Esophagus muscularis mucosa (tissue), 4 donors: Measurements from ENCODE around the gene LRRC7.

ENCODE experiments used
- CTCF ChIP-seq, 3 experiments: fragments of 200-600 bp in 2 of 3; fragments of 450-650 bp in 1 of 3; sonication (generic) in 2 of 3; IDR thresholded peaks; one replicate each; pipeline ENCODE4 v1.5.1; 2017 to 2019; ENCODE audit warnings: antibody characterized with exemption in 3 of 3, mild to moderate bottlenecking in 2 of 3, moderate library complexity in 1 of 3
- EP300 ChIP-seq: sonication (generic); formaldehyde crosslinking; IDR thresholded peaks from one replicate; pipeline ENCODE4 v1.6.1; 2017; ENCODE audit warnings: antibody characterized with exemption
- POLR2A ChIP-seq: fragments of 450-650 bp; IDR thresholded peaks from one replicate; pipeline ENCODE4 v1.6.1; 2017; ENCODE audit warnings: antibody characterized with exemption, moderate library complexity, mild to moderate bottlenecking, low read depth
- POLR2AphosphoS5 ChIP-seq, 2 donors: sonication (generic); formaldehyde crosslinking; IDR thresholded peaks; one replicate each; pipeline ENCODE4 v1.6.1; 2017; ENCODE audit warnings: antibody characterized with exemption in 2 of 2

DNA sequence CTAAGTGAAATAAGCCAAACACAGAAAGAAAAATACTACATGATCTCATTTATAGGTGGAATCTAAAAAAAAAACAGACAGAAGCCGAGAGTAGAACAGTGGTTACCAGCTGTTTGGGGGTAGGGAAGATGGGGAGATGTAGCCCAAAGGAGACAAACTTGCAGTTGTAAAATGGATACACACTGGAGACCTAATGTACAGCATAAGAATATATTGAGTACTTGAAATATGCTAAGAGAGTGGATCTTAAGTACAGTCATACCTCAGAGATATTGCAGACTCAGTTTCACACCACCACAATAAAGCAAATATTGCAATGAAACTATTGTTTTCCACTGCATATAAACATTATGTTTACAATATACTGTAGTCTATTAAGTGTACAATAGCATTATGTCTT, 320.9 kb downstream of the LRRC7 start:
- TF ChIP-seq CTCF (IDR thresholded peaks at IDR 0.05) = no peak
- no peak for TF ChIP-seq POLR2AphosphoS5 (IDR thresholded peaks at IDR 0.05)
- TF ChIP-seq EP300 = no peak
- TF ChIP-seq POLR2A = no peak
